Esophagus squamous epithelium (tissue), 4 donors: ENCODE measurements around the gene PRELID2.

Experiments
- CTCF ChIP-seq, 6 experiments: fragments of 450-650 bp in 4 of 6; fragments of 200-600 bp in 2 of 6; sonication (generic) in 2 of 6; IDR thresholded peaks; one replicate each; pipeline ENCODE4 v1.5.1; 2016 to 2019; ENCODE audit warnings: antibody characterized with exemption in 6 of 6, mild to moderate bottlenecking in 4 of 6, moderate library complexity in 4 of 6
- POLR2A ChIP-seq, 4 donors: fragments of 450-650 bp; IDR thresholded peaks; one replicate each; pipeline ENCODE4 v1.6.1; 2017; ENCODE audit warnings: antibody characterized with exemption in 4 of 4, mild to moderate bottlenecking in 4 of 4, moderate library complexity in 3 of 4

DNA sequence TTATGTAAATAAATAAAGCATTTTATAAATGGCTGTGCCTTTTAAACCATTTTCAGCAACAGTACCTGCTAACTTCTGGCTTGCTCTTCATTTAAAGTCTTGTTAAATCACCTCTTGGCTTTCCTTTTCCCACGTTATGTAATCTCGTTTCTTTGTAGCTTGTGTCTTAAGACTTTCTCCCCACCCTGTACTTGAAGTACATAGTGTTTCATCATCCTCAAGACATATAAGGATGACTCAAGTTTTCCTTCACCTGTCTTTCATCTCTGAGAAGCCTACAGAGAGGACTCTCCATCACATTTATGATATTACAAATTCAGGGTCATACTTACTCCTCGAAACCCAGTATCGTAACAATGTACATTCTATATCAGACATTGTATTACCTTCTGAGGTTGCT lies 33.9 kb downstream of the PRELID2 start:
- no peak for TF ChIP-seq POLR2A (IDR thresholded peaks at IDR 0.05)
- no peak for TF ChIP-seq CTCF (IDR thresholded peaks at IDR 0.05)
